HL-60 (cell line): ENCODE results near the gene QRICH1.

Experiments used
- DNase-seq, 2 experiments: peaks; one replicate each; pipeline ENCODE4 v3.0.0-alpha.2; 2010 to 2020; ENCODE audit warnings: low read depth in 1 of 2, low spot score in 1 of 2
- H3K27ac ChIP-seq: fragments of 250-450 bp; sonication (Bioruptor Pico); replicated peaks from 2 replicates; pipeline ENCODE4 v1.5.1; 2020; ENCODE audit warnings: mild to moderate bottlenecking, moderate library complexity
- H3K27me3 ChIP-seq: fragments of 250-450 bp; sonication (Bioruptor Pico); 2 replicates; pipeline ENCODE4 v1.5.1; 2021; ENCODE audit warnings: mild to moderate bottlenecking, moderate library complexity; ENCODE audit not compliant: insufficient read depth, poor library complexity, severe bottlenecking
- H3K4me3 ChIP-seq: replicated peaks from 2 replicates; pipeline ENCODE4 v1.5.1; 2011; ENCODE audit warnings: mild to moderate bottlenecking, control low read depth, low read length; ENCODE audit not compliant: insufficient read depth
- CTCF ChIP-seq: IDR thresholded peaks from one replicate; pipeline ENCODE4 v1.5.1; 2011; ENCODE audit warnings: low read length, control low read depth, inconsistent platforms; ENCODE audit not compliant: insufficient read depth
- GABPA ChIP-seq: IDR thresholded peaks from 2 replicates; pipeline ENCODE4 v1.6.1; 2012; ENCODE audit warnings: low read depth
- POLR2AphosphoS5 ChIP-seq: IDR thresholded peaks from 2 replicates; pipeline ENCODE4 v1.6.1; 2012; ENCODE audit warnings: low read depth
- REST ChIP-seq: IDR thresholded peaks from 2 replicates; pipeline ENCODE4 v1.6.1; 2012; ENCODE audit warnings: low read depth; ENCODE audit not compliant: insufficient replicate concordance
- SPI1 ChIP-seq: IDR thresholded peaks from 2 replicates; pipeline ENCODE4 v1.6.1; 2012; ENCODE audit warnings: low read depth, mild to moderate bottlenecking, borderline replicate concordance

Gene QRICH1

GRCh38 chr3:49104052-49104426 lies 10.2 kb upstream of the QRICH1 start:
- H3K27ac ChIP-seq, result peak overlapping the region; percentile 92
- DNase-seq, result no peak
- TF ChIP-seq CTCF (no peak), GABPA (no peak), REST (no peak), POLR2AphosphoS5 (no peak), SPI1 (no peak)
- peak overlapping the region; percentile 85 for H3K4me3 ChIP-seq
- no peaks in the 10 kb centered on the region for H3K27me3 ChIP-seq

- TF ChIP-seq CTCF (no peak), POLR2AphosphoS5 (no peak)
- no peak for DNase-seq
- Histone ChIP-seq H3K27me3 (no peaks in the 10 kb centered on the region), H3K27ac (no peak overlapping the region), H3K4me3 (no peak overlapping the region)
Observed at GRCh38 chr3:49100046-49100615, 6.3 kb upstream of the QRICH1 start.

- no peak overlapping the region for H3K27ac ChIP-seq
Observed at GRCh38 chr3:49098910-49099630, 5.2 kb upstream of the QRICH1 start.

More at GRCh38 chr3:49098910-49099630, 5.2 kb upstream of the QRICH1 start:
- no peaks in the 10 kb centered on the region for H3K27me3 ChIP-seq
- DNase-seq, result no peak
- H3K4me3 ChIP-seq, result no peak overlapping the region
- TF ChIP-seq REST, result no peak
- no peak for TF ChIP-seq GABPA
- no peak for TF ChIP-seq CTCF
- TF ChIP-seq POLR2AphosphoS5, result no peak
